T-helper 22 cell (primary cell): ENCODE results near the gene MRPS10.
"Not testable (repeated sequence)": the region's sequence is repeated elsewhere in the genome, so short reads cannot be mapped to it uniquely, and the experiment has no call there.

ENCODE experiments used
- DNase-seq: peaks from one replicate; pipeline ENCODE4 v3.0.0-alpha.2; 2020; ENCODE audit warnings: low read depth

The MRPS10 gene

DNA sequence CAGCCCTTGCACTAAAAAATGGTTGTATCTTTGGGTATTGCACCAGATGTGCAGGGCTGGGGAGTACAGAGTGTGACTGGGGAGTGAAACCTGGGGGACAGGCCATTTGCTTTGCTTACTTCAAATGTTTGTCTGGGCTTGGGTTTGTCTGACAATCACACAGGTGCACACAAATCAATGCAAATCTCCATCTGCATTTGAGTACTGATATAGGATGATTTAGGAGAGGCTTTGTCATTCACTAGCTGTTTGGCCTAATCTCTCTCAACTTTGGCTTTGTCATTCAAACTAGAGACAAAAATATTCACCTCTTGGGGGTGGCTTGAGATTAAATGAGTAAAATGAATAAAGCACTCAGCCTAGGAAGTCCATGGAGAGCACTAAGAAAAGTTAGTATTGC, 40.7 kb downstream of the MRPS10 start:
- DNase-seq = no peak

- DNase-seq = no peak
Observed at GRCh38 chr6:42175860-42176259, 41.8 kb downstream of the MRPS10 start.

DNA sequence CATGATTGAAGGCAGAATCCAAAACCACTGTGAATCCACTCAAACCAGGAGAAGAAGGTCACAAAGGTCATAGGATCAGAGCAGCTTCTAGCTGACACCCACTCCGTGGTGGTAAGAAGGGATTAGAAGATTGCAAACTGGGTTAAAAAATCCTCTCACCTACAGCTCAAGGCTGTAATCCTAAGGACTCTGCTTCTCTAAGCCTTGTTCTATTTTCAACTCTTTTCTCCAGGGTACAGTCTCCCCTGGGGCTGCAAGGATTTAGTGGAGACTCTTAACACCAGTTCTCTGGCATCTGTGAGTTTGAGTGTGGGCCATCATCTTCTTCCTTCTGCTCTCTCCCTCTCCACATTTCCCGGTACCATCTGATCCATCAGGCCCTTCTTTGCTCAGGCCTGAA, 44.6 kb downstream of the MRPS10 start, which contains the start of gene GUCA1A:
Gene GUCA1A (plus strand): TSS at position 264 of the 400 bp plus-strand sequence. CDS start 250 bp downstream, outside the sequence.
- DNase-seq = no peak

DNA sequence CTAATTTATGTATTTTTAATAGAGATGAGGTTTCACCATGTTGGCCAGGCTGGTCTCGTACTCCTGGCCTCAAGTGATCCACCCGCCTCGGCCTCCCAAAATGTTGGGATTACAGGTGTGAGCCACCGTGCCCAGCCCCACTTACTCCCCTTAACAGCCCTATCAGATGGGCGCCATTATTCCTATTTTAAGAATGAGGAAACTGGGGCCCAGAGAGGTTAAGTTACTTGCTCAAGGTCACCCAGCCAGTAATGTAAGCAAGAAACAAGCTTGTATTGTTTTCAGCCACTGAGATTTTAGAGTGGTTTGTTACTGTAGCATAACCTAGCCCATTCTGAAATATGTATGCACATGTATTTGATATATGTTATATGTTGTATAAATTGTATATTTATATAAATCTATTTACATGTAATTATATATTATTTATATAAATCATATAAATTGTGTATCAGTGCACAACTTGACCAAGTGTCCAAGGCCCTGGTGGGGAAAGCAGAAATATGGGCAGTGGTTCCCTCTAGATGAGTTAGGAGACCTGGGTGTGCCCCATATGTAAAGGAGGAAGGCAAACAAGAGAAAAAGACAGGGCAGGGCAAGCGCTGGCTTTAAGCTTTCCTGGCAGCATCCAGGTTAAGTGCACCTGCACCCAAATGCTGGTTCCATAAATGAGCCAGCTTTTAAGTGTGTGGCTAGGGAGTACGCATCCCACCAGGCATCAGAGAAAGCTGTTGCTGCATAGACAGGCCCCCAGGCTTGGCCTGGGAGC, 45.7 kb downstream of the MRPS10 start:
- DNase-seq = no peak

- DNase-seq = not testable (repeated sequence)
Observed at GRCh38 chr6:42169780-42170179, 47.9 kb downstream of the MRPS10 start.

GRCh38 chr6:42168650-42169049, 49.0 kb downstream of the MRPS10 start:
- DNase-seq = no peak

GRCh38 chr6:42166444-42167141, 51.1 kb downstream of the MRPS10 start:
- DNase-seq = peak; percentile 41

GRCh38 chr6:42165016-42165415, 52.6 kb downstream of the MRPS10 start:
- DNase-seq = no peak

GRCh38 chr6:42163981-42164380, 53.7 kb downstream of the MRPS10 start:
- no peak for DNase-seq

GRCh38 chr6:42162812-42163211, 54.8 kb downstream of the MRPS10 start:
- DNase-seq = no peak

DNA sequence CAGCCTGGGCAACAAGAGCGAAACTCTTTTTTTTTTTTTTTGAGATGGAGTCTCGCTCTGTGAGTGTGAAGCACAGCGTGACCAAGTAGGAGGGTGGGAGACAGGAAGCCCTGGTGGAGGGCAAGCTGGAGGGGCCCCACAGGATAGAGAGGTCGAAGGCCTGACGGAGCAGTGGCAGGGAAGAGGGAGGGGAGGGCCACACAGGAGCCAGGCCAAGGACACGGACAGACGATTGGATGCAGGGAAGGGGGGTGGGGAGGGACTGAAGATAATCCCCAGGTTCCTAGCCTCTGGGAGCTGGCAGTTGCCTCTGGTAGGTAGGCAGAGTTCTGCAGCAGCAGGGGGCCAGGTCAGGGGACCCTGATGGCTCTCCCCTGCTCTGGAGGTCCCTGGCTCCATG, 55.3 kb downstream of the MRPS10 start:
- DNase-seq = no peak

- DNase-seq = no peak
Observed at GRCh38 chr6:42159431-42160024, 58.1 kb downstream of the MRPS10 start.

DNA sequence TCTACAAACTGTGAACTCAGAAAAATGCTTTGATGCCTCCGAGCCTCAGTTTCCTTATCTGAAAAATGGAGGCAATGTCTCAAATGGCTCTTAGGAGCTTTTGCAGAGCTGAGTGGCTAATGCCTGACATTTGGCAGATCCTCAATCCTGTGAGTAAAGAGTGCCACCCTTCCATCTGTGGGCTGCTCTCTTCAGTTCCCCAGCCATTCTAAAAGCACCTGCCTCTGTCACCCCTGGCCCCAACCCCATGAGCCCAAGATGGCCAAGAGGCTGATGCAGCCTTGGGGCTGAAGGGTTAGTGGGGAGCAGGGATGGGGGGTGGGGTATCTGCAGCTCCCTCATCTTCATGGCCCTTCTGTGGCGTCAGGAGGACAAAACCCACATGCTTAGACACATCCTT, 59.0 kb downstream of the MRPS10 start:
- no peak for DNase-seq

DNA sequence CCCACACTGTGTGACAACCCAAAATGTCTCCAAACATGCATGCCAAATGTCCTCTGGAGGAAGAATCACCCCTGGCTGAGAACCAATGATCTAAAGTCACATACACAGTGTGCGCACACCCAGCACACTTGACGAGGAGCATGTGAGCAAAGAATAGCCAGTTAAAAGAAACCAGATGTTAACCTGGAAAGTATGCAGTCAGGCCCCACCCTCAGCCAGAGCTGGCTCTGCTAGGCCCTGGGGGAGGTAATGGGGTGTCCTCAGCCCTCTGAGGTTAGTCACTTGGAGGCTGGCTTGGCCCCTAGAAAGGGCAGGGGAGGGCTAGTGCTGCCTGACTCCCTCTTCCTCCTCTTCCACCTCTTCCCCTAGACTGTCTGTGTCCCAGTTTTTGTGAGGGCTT, 59.6 kb downstream of the MRPS10 start:
- DNase-seq = no peak
